Brain microvascular endothelial cell (primary cell): ENCODE results near the gene TESK1.

Source experiments
- DNase-seq: peaks from one replicate; pipeline ENCODE4 v3.0.0-alpha.2; 2020
- H3K27ac ChIP-seq: fragments of 250-450 bp; sonication (Bioruptor Pico); 2 replicates; pipeline ENCODE4 v1.5.1; 2020; ENCODE audit warnings: mild to moderate bottlenecking, moderate library complexity
- H3K27me3 ChIP-seq: fragments of 250-450 bp; sonication (Bioruptor Pico); replicated peaks from 2 replicates; pipeline ENCODE4 v1.5.1; 2020; ENCODE audit warnings: mild to moderate bottlenecking
- H3K36me3 ChIP-seq: fragments of 250-450 bp; sonication (Bioruptor Pico); replicated peaks from 2 replicates; pipeline ENCODE4 v1.5.1; 2020; ENCODE audit warnings: mild to moderate bottlenecking
- H3K4me3 ChIP-seq: 2 replicates; pipeline ENCODE4 v1.5.1; 2011; ENCODE audit warnings: low read depth, mild to moderate bottlenecking, control low read depth, low read length, moderate library complexity
- in situ Hi-C: cut with HindIII; loops from 2 replicates; pipeline ENCODE4 v1.10.0; 2017; ENCODE audit warnings: low sequenced_read_pairs, low pct_ligation_motif_present
- TF ChIP-seq, protein P1 (sequence below): IDR thresholded peaks from 2 replicates; pipeline ENCODE4 v1.5.1; 2011; ENCODE audit warnings: low read depth, mild to moderate bottlenecking, moderate library complexity, low read length, control low read depth, inconsistent platforms; ENCODE audit errors: missing control alignments

The TESK1 gene

GRCh38 chr9:35559792-35560530 lies 45.1 kb upstream of the TESK1 start:
- no peak for DNase-seq
- in situ Hi-C loops, result no loop called here
- Histone ChIP-seq H3K36me3 (peaks cover 71% of the 10 kb centered on the region), H3K27me3 (no peaks in the 10 kb centered on the region), H3K4me3 (no peak overlapping the region), H3K27ac (no peak overlapping the region)
- TF ChIP-seq, protein P1, sequence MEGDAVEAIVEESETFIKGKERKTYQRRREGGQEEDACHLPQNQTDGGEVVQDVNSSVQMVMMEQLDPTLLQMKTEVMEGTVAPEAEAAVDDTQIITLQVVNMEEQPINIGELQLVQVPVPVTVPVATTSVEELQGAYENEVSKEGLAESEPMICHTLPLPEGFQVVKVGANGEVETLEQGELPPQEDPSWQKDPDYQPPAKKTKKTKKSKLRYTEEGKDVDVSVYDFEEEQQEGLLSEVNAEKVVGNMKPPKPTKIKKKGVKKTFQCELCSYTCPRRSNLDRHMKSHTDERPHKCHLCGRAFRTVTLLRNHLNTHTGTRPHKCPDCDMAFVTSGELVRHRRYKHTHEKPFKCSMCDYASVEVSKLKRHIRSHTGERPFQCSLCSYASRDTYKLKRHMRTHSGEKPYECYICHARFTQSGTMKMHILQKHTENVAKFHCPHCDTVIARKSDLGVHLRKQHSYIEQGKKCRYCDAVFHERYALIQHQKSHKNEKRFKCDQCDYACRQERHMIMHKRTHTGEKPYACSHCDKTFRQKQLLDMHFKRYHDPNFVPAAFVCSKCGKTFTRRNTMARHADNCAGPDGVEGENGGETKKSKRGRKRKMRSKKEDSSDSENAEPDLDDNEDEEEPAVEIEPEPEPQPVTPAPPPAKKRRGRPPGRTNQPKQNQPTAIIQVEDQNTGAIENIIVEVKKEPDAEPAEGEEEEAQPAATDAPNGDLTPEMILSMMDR, result no peak

- no peaks in the 10 kb centered on the region for H3K27me3 ChIP-seq
- H3K4me3 ChIP-seq, result no peak overlapping the region
- DNase-seq, result no peak
- peaks cover 63% of the 10 kb centered on the region for H3K36me3 ChIP-seq
- TF ChIP-seq, protein P1, result no peak
- in situ Hi-C loops, result no loop called here
- H3K27ac ChIP-seq, result no peak overlapping the region
These were observed 44.3 kb upstream of the TESK1 start for GRCh38 chr9:35560625-35561337.

DNA sequence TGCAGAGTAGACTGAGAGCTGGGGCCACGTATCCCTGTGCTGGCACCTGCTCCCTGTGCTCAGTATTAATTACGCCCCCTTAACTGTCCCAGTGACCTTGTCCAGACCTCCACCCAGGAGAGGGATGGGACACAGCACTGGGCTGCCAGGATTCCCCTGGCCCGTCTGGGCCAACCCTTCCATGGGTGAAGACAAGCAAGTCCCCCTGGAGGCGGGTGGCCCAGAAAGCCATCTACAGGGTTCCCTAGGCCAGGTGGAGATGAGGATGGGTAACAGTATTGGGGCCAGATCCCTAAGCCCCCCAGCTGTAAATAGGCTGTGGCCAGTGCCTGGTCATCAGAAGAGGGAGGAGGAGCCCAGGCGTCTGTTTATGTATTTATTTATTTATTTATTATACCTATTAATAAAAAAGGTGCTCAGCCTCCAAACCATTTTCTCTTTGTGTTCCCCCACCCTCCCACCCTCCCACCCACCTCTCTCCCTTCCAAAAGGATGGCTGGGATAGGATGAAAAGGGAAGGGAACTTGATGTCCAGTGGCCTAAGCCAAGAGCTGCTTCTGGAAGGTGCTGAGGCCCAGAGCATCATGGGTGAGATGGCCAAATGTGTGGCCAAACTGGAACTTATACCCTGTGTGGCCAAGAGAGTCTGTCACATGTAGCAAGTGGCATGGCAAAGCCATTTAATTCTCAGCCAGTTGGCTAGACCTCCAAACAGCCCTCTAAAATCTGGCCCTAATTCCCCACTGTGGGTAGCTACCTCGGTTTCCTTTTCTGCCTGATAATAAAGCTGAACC lies 43.4 kb upstream of the TESK1 start:
- TF ChIP-seq, protein P1, result no peak
- no peak for DNase-seq
- H3K27ac ChIP-seq, result no peak overlapping the region
- H3K27me3 ChIP-seq, result no peaks in the 10 kb centered on the region
- no peak overlapping the region for H3K4me3 ChIP-seq
- peaks cover 56% of the 10 kb centered on the region for H3K36me3 ChIP-seq
- in situ Hi-C loops, result no loop called here

DNA sequence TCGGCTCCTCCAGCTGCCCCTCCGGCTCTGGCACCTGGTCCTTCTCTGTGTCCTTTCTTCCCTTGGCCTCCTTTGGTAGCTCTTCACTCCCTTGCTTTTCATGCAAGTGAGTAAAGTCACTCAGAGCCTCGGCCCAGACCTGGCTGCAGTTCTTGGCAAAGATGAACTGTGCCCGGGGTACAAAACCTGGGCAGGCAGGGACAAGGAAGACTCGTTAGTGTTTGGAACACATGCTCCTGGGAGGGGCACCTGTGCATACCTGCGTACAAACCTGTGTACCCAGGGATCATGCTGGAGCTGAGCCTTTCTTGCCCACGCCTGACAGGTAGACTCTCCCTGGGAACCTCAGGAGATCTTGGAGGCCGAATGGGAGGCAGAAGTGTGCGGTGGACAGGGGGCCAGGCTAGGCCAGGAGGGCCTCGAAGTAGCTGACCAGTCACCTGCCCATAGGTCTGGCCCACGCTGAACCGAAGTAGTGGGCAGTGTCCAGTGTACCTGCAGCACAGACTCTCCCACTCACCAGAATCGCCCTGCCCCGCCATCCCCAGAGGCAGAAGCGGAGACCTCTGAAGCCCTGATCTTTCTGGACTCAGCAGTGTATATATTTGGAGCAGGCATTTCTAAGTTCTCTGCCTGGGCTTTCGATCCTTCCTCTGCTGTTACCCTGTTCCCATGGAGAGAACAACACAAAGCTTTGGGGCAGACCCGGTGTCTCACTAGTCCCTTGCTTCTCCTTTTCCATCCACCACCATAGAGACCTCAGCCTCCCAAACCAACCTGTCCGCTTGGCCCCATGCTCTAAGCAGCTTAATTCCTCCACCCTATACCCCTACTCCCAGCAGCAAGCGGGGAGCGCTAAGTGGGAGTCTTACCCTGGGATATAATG lies 41.9 kb upstream of the TESK1 start:
- no peak overlapping the region for H3K4me3 ChIP-seq
- H3K27ac ChIP-seq, result peak overlapping the region; percentile 12
- in situ Hi-C loops, result no loop called here
- no peaks in the 10 kb centered on the region for H3K27me3 ChIP-seq
- H3K36me3 ChIP-seq, result peaks cover 42% of the 10 kb centered on the region
- no peak for DNase-seq
- TF ChIP-seq, protein P1, result no peak

GRCh38 chr9:35563791-35564197 lies 41.3 kb upstream of the TESK1 start:
- Histone ChIP-seq H3K27me3 (no peaks in the 10 kb centered on the region), H3K36me3 (peaks cover 37% of the 10 kb centered on the region), H3K4me3 (no peak overlapping the region), H3K27ac (peak overlapping the region; percentile 12)
- TF ChIP-seq, protein P1, result no peak
- no peak for DNase-seq
- in situ Hi-C loops, result no loop called here
